Measurements from ENCODE around the gene TENT4A. TPM values are rescaled to one million over a fixed set of nuclear protein-coding genes. Genes with fewer than 3 reads are reported as not detected.

TENT4A gene
- total and polyA plus RNA-seq, 2 experiments from 2014 or later: 6.8 to 14.1 TPM

DNA sequence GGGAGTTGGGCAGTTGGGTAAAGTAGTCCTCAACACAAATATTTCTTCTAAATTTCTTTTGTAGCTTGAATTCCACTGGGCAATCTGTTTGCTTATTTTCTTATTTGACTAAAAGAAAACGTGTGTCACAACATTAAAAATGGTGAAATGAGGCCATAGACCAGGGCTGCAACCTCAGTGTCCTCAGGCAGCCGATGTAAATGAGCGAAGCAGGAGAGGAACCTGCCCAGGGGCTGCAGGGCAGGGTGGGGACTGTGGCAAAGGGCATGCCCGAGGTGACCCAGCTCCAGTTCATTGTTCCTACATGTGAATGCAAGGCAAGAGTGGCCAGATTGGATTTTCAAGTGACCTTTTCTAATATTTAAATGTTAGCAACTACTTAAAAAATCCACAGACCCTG lies 74.7 kb downstream of the TENT4A start:
- no peak for DNase-seq (ENCODE audit: low spot score)
- Histone ChIP-seq H3K4me1 (ENCODE audit: insufficient read depth) (no peaks in the 10 kb centered on the region), H3K4me3 (no peak overlapping the region), H3K4me2 (no peak overlapping the region), H4K20me1 (ENCODE audit: insufficient read depth, poor library complexity, severe bottlenecking) (no peaks in the 10 kb centered on the region), H3K36me3 (replicated peaks; ENCODE audit: insufficient read depth, low read depth) (no peaks in the 10 kb centered on the region), H3K9me3 (ENCODE audit: low read depth) (no peaks in the 10 kb centered on the region), H3K9me2 (replicated peaks; ENCODE audit: insufficient read depth) (no peaks in the 10 kb centered on the region), H3K27me3 (no peaks in the 10 kb centered on the region), H3K79me2 (no peaks in the 10 kb centered on the region), H3K27ac (no peak overlapping the region), H2AFZ (no peak overlapping the region)
- WGBS (ENCODE audit: low lambda C conversion rate, missing lambda C conversion rate): 92% methylated on average over 4 of the region's 4 CpGs
- no peak for TF ChIP-seq EZH2phosphoT487 (IDR thresholded peaks at IDR 0.05; ENCODE audit: low read depth, severe bottlenecking, unreplicated experiment)

GRCh38 chr5:6788439-6788838 lies 75.2 kb downstream of the TENT4A start:
- Histone ChIP-seq H3K9me3 (ENCODE audit: low read depth) (no peaks in the 10 kb centered on the region), H2AFZ (no peak overlapping the region), H3K4me1 (ENCODE audit: insufficient read depth) (no peaks in the 10 kb centered on the region), H3K9me2 (replicated peaks; ENCODE audit: insufficient read depth) (no peaks in the 10 kb centered on the region), H3K4me2 (no peak overlapping the region), H3K27me3 (no peaks in the 10 kb centered on the region), H3K27ac (no peak overlapping the region), H3K36me3 (replicated peaks; ENCODE audit: insufficient read depth, low read depth) (no peaks in the 10 kb centered on the region), H3K79me2 (no peaks in the 10 kb centered on the region), H3K4me3 (no peak overlapping the region), H4K20me1 (ENCODE audit: insufficient read depth, poor library complexity, severe bottlenecking) (no peaks in the 10 kb centered on the region)
- 79% methylated on average over 7 of the region's 7 CpGs for WGBS (ENCODE audit: low lambda C conversion rate, missing lambda C conversion rate)
- TF ChIP-seq EZH2phosphoT487 (IDR thresholded peaks at IDR 0.05; ENCODE audit: low read depth, severe bottlenecking, unreplicated experiment) (no peak), EZH2 (IDR thresholded peaks at IDR 0.05; ENCODE audit: borderline replicate concordance) (no peak), CTCF (IDR thresholded peaks at IDR 0.05; ENCODE audit: poor library complexity) (no peak)
- DNase-seq (ENCODE audit: low spot score): no peak

GRCh38 chr5:6788956-6789649 lies 75.9 kb downstream of the TENT4A start:
- Histone ChIP-seq H3K79me2 (no peaks in the 10 kb centered on the region), H3K4me2 (peak overlapping the region; percentile 61), H3K27ac (no peak overlapping the region), H3K9me3 (ENCODE audit: low read depth) (no peaks in the 10 kb centered on the region), H3K36me3 (replicated peaks; ENCODE audit: insufficient read depth, low read depth) (no peaks in the 10 kb centered on the region), H3K27me3 (no peaks in the 10 kb centered on the region), H3K4me1 (ENCODE audit: insufficient read depth) (no peaks in the 10 kb centered on the region), H3K9me2 (replicated peaks; ENCODE audit: insufficient read depth) (no peaks in the 10 kb centered on the region), H3K4me3 (no peak overlapping the region), H2AFZ (no peak overlapping the region), H4K20me1 (ENCODE audit: insufficient read depth, poor library complexity, severe bottlenecking) (no peaks in the 10 kb centered on the region)
- WGBS (ENCODE audit: low lambda C conversion rate, missing lambda C conversion rate): 75% methylated on average over 15 of the region's 15 CpGs
- DNase-seq (ENCODE audit: low spot score): no peak
- TF ChIP-seq CTCF (IDR thresholded peaks at IDR 0.05; ENCODE audit: poor library complexity): no peak
- no peak for TF ChIP-seq EZH2phosphoT487 (IDR thresholded peaks at IDR 0.05; ENCODE audit: low read depth, severe bottlenecking, unreplicated experiment)
- TF ChIP-seq EZH2 (IDR thresholded peaks at IDR 0.05; ENCODE audit: borderline replicate concordance): no peak

DNA sequence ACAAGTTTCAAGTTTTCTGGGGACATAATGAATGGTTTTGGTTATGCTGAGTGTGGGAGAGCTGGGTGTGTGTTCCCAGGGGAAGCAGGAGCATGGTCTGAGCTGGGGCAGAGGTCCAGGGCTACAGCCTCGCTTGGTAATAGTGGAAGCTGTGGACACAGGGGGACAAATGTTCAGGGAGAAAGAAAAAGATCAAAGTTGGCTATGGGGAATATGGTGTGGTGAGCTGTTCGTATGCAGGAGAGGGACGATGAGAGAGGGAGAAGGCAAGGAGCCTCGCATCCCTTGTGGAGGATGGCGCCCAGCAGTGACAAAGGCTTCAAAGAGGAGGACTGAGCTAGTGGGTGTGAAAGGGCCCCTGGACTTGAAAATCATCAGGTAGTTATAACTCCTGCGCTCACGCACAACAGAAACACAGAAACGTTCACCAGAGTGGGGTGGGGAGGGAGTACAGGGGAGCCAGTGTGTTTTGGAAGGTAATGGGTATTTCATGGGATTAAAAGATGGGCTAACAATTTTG lies 77.2 kb downstream of the TENT4A start:
- Histone ChIP-seq H4K20me1 (ENCODE audit: insufficient read depth, poor library complexity, severe bottlenecking) (no peaks in the 10 kb centered on the region), H2AFZ (no peak overlapping the region), H3K79me2 (no peaks in the 10 kb centered on the region), H3K9me2 (replicated peaks; ENCODE audit: insufficient read depth) (no peaks in the 10 kb centered on the region), H3K4me3 (no peak overlapping the region), H3K27ac (no peak overlapping the region), H3K27me3 (no peaks in the 10 kb centered on the region), H3K9me3 (ENCODE audit: low read depth) (no peaks in the 10 kb centered on the region), H3K4me2 (no peak overlapping the region), H3K4me1 (ENCODE audit: insufficient read depth) (no peaks in the 10 kb centered on the region), H3K36me3 (replicated peaks; ENCODE audit: insufficient read depth, low read depth) (no peaks in the 10 kb centered on the region)
- no peak for TF ChIP-seq EZH2phosphoT487 (IDR thresholded peaks at IDR 0.05; ENCODE audit: low read depth, severe bottlenecking, unreplicated experiment)
- TF ChIP-seq EZH2 (IDR thresholded peaks at IDR 0.05; ENCODE audit: borderline replicate concordance): no peak
- TF ChIP-seq CTCF (IDR thresholded peaks at IDR 0.05; ENCODE audit: poor library complexity): no peak
- WGBS (ENCODE audit: low lambda C conversion rate, missing lambda C conversion rate): 81% methylated on average over 8 of the region's 8 CpGs
- DNase-seq (ENCODE audit: low spot score): no peak

All from hepatocyte (in vitro differentiated cells).